ENCODE data around the gene BSND. TPM values are rescaled to one million over a fixed set of nuclear protein-coding genes. Genes with fewer than 3 reads are reported as not detected.

The BSND gene
- total and polyA plus RNA-seq, 2 experiments from 2014 or later, result not detected

GRCh38 chr1:55061000-55061705 lies 62.4 kb downstream of the BSND start:
- Histone ChIP-seq H3K27ac (no peak overlapping the region), H3K4me1 (ENCODE audit: low read depth) (no peaks in the 10 kb centered on the region), H3K4me3 (no peak overlapping the region), H3K27me3 (no peaks in the 10 kb centered on the region), H3K9me3 (ENCODE audit: low read depth) (no peaks in the 10 kb centered on the region), H3K36me3 (no peaks in the 10 kb centered on the region)
- no peak for DNase-seq (ENCODE audit: low read depth in 1 of 2, low spot score in 1 of 2)
- no peak for TF ChIP-seq CTCF (IDR thresholded peaks at IDR 0.05; ENCODE audit: low read depth, low read length)

Other genes with a start within 250 kb of the BSND start
- gene PARS2, start 234.4 kb upstream of the BSND start, total RNA-seq, result 11.9 and 12.0 TPM in 2 replicates
- gene PARS2, start 234.4 kb upstream of the BSND start, polyA plus RNA-seq, result 15.5 and 17.7 TPM in 2 replicates
- gene TTC22, start 197.6 kb upstream of the BSND start, total RNA-seq, result 0.04 TPM in 1 of 2 replicates, not detected in the other
- gene TTC22, start 197.6 kb upstream of the BSND start, polyA plus RNA-seq, result not detected in 2 replicates
- 144 and 317 TPM in 2 replicates for gene DHCR24, start 111.7 kb upstream of the BSND start, total RNA-seq
- 59.8 and 181 TPM in 2 replicates for gene DHCR24, start 111.7 kb upstream of the BSND start, polyA plus RNA-seq
- not detected in 2 replicates for gene TMEM61, start 18.3 kb upstream of the BSND start, total RNA-seq
- not detected in 2 replicates for gene TMEM61, start 18.3 kb upstream of the BSND start, polyA plus RNA-seq
- 1.3 TPM in 2 replicates for gene PCSK9, start 40.6 kb downstream of the BSND start, total RNA-seq
- gene PCSK9, start 40.6 kb downstream of the BSND start, polyA plus RNA-seq, result 2.4 TPM in 1 of 2 replicates, not detected in the other
- gene USP24, start 216.4 kb downstream of the BSND start, total RNA-seq, result 15.3 and 34.9 TPM in 2 replicates
- gene USP24, start 216.4 kb downstream of the BSND start, polyA plus RNA-seq, result 8.0 and 12.6 TPM in 2 replicates